NCI-H446 treated with DMSO at 0.1 percent for 48 hours (cell line): Measurements from ENCODE around the gene PTK7.
"Not testable (repeated sequence)": the region's sequence is repeated elsewhere in the genome, so short reads cannot be mapped to it uniquely, and the experiment has no call there.

Source experiments
- DNase-seq: peaks from one replicate; lab custom pipeline; 2025; lab: John Stamatoyannopoulos, UW

Gene PTK7

GRCh38 chr6:43086022-43086658, 10.0 kb downstream of the PTK7 start:
- no peak for DNase-seq

- DNase-seq: no peak
Observed at GRCh38 chr6:43088654-43089056, 12.5 kb downstream of the PTK7 start.

GRCh38 chr6:43089467-43089866, 13.4 kb downstream of the PTK7 start:
- no peak for DNase-seq

GRCh38 chr6:43089874-43090558, 13.9 kb downstream of the PTK7 start:
- no peak for DNase-seq

DNA sequence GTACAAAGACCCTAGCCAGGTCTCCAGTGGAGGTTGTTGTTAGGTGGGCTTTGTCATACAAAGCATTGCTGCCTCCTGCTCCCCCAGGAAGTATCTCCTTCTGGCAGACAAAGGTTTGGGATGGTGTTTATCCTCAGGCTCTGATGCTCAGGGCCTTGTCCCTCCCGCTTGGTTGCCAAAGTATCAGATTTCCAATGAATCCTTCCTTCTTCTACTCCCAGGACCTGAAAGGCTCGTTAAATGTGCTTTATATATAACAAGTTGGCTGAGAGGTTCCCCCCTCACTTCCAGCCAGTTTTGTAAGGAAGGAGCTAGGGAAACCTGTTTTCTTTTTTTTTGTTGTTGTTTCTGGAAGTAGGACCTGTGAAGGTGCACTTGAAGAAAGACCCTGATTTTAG, 14.4 kb downstream of the PTK7 start:
- DNase-seq: no peak

DNA sequence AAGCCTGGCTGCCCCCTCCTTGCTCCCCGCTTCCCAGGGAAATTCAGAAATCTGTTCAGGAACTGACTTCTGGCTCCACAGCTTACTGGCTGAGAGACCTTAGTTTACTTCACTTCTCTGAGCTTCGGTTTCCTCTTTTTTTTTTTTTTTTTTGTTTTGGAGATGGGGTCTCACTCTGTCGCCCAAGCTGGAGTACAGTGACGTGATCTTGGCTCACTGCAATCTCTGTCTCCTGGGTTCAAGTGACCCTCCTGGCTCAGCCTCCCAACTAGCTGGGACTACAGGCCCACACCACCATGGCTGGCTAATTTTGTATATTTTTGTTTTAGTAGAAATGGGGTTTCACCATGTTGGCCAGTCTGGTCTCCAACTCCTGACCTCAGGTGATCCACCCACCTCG, 14.9 kb downstream of the PTK7 start:
- no peak for DNase-seq

GRCh38 chr6:43091436-43091991, 15.4 kb downstream of the PTK7 start:
- no peak for DNase-seq

- no peak for DNase-seq
Observed at GRCh38 chr6:43092635-43093034, 16.5 kb downstream of the PTK7 start.

DNA sequence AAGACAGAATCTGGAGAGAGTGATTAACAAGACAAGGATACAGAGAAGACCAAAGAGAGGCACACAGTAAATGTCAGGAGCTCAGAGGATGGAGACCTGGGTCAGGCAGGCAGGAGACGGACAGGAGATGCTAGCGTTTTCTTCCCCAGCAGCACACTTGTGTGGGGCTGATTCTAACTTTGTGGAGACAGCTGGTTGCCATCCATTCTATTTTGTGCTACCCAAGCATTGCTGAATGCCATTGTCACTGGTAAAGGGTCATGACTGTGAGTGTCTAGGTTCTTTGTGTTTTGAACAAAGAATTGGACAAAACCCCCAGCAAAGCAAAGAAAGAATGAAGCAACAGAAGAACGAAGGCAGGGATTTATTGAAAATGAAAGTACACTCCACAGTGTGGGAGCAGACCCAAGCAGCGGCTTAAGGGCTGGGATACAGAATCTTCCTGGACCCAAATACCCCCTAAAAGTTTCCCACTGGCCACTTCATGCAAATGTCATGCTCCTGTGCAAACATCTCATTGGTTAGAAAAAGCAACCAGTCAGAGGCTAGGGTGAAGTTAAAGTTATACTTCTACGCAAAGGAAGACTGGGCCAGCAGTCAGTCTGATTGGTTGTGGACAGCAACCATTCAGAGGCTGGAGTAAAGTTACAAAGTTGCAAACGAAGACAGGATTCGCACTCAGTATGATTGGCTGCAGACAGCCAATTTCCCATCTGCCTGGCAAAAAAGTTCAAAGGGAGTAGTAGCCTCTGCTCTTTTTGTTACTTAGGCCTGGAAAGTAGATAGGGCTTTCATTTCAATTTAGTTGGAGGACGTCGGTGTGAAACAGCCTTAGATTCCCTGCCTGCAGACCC, 17.5 kb downstream of the PTK7 start:
- no peak for DNase-seq

DNA sequence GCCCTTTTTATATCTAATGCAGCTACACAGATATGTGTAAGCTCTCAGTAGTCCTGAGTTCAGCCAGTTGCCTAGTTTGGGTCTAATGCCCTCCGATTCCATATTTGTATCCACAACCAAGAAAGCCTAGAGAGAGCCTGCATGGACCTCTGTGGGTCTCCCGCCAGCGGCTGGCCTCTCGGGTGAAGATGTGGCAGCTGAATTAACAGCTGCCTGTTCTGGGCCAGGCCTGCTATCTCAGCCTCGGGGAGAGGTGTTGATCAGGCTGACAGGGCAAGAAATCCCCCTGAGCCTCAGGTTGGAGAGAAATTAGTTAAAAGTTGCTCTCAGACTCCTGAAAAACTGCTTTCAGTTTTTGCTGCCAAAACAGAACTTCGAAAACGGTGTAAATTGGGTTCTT, 19.8 kb downstream of the PTK7 start:
- no peak for DNase-seq

- DNase-seq: peak; percentile 58
Observed at GRCh38 chr6:43096451-43097097, 20.5 kb downstream of the PTK7 start.

GRCh38 chr6:43097098-43097489, 21.0 kb downstream of the PTK7 start:
- no peak for DNase-seq

DNA sequence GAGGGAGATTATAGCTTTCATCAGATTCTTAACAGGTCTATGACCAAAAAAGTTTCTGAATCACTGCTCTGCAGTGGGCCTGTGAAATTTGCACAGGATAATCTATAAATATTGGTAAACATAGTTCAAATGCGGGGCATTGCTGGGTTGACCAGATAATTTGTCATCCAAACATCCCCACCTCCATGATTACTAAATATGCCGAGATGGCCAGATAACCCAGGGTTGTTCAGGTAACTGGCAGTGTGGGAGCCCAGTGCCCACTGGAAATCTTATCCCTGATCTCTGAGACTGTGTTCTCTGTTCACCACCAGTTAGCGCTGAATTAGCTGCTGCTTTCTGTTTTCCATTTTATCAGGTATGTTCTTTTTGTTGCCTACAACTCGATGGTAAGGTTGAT, 21.4 kb downstream of the PTK7 start:
- no peak for DNase-seq

DNA sequence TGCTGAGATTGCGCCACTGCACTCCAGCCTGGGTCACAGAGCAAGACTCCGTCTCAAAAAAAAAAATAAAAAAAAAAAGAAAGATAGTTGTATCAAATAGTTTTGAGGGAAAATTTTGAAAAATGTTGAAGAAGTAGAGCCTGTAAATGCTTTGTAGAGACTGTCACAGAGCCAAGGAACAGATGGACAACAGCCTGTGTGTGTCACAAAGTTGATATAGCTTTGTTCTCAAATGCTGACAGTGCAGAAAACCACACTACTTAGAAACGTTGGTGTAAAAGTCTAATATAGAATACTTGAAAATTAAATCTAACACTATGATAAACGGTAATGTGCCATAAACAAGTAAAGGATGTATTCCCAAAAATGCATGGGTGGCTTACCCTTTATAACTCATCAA, 25.4 kb downstream of the PTK7 start:
- peak; percentile 48 for DNase-seq

- no peak for DNase-seq
Observed at GRCh38 chr6:43103253-43103876, 27.3 kb downstream of the PTK7 start.

DNA sequence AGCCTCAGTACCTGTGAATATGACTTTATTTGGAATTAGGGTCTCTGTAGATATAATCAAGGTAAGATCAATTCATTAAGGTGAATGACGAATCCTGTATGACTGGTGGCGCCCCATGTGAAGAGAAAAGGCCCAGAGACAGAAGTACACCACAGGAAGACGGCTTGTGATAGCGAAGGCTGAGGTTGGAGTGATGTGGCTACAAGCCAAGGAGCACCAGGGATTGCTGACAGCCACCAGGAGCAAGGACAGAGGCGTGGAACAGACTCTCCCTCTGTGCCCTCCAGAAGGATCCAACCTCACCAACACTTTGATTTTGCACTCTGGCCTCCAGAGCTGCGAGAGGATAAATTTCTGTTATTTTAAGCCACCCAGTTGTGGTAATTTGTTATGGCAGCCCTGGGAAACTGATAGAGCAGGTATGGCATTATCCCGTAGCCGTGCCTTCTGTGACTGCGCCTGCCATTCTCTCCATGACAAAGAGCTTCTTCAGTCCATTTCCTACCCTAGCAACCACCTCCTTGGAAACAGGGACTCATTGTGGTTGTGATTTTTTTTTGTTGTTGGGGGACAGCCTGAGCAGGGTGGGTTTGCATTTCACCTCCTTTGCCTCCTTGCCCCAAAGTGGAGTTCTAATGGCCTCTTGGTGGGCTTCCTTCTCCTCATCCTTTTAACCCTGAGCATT, 29.6 kb downstream of the PTK7 start:
- no peak for DNase-seq

DNA sequence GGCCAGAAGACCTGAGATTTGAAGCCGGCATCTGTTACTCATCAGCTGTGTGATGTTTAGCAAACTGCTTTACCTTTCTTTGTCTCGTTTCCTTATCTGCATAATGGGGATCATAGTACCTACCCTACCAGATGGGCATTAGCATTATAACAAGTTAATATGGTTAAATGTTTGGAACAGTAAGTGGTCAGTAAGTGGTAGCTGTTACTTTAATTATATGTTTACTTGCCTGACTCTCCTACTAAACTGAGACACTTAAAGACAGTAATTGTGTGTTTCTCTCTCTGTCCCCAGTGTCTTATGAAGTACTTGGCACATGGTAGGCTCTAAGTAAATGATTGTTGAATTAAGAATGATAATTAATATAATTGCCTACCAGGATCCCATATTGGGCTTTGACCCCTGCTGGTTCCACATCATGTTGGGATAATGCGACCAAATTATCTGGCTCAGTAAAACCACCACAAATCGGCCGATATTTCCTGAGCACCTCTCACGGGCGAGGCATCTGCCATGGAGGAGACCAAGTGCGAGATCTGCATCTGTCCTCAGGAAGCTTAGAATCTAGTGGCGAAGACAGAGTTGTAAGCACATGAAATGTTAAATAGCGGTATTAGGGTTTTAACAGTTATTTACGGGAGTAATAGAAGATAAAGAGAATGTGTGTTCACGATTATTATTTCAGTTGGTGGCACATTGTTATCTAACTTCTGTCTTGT, 31.4 kb downstream of the PTK7 start:
- no peak for DNase-seq

DNA sequence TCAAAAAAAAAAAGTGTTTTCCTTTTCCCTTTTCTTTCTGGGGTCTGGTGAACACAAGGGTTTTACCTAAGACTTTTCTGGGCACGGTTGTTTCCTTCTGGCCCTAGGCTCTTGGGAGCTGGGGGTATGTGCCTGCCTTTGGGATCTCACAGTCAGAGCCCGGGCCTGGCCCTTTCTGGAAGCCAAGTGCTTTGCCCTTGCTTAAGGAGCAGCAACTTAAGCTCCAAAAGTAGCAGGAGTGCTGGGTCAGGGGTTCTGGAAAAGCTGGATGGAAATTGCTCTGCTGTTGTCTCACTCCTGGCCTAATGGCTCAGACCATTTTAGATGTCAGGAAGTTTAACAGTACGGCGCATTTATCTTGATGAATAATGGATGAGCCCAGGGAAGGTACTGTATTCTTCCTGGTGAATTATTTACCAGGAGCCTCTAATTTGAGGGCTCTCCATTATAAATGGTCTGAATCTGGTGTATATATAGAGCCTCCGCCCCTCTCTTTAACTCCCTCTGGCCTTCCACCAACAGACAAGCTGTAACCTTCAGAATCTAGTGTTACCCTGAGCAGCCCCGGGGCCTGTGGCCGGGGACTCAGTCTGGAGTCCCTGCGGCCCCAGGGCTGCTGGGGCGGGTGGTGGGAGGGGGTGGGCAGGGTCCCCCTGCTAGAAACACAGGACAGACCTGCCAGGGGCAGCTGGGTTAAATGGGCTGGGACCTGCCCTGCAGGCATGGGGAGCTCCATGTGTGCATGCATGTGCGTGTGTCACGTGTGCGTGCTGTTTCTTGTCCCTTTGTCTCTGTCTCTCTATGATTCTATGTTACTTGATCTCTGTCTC, 37.5 kb downstream of the PTK7 start:
- no peak for DNase-seq

- no peak for DNase-seq
Observed at GRCh38 chr6:43115365-43115764, 39.3 kb downstream of the PTK7 start.

GRCh38 chr6:43117466-43117865, 41.4 kb downstream of the PTK7 start:
- DNase-seq: not testable (repeated sequence)
